ENCODE data around the gene EPB41L3. TPM values are rescaled to one million over a fixed set of nuclear protein-coding genes. Genes with fewer than 3 reads are reported as not detected.

EPB41L3 gene
- total RNA-seq, 1 experiment from 2014 or later: 16.1 TPM

DNA sequence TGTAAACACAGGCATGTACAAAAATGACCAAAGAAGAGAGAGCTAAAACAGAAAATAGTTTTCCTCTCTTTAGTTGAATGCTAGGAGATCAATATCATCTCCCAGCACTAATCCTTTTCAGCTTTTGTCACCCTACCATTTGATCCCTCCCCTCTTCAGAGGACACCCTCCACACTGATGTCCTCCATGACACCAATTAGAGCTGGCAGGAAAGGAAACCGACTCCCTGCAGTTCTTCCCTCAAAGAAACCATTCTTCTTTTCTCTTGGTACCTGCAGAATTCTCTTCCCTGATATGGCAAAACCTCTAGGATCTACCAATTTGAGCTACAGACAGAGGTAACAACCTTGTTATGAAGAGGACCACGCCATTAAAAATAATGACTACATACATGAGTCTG, 5.3 kb downstream of the EPB41L3 start:
- Histone ChIP-seq H3K4me2 (ENCODE audit: insufficient read depth, insufficient read length, low read length) (no peak overlapping the region), H2AK5ac (ENCODE audit: insufficient read length, low read length) (no peak overlapping the region), H3K9ac (ENCODE audit: extremely low read depth, insufficient read length, low read length) (no peak overlapping the region), H2BK15ac (ENCODE audit: low read depth, low read length) (no peak overlapping the region), H2BK5ac (ENCODE audit: insufficient read length, low read length) (no peak overlapping the region), H3K4ac (ENCODE audit: low read depth, low read length) (no peak overlapping the region), H3K18ac (ENCODE audit: insufficient read length, low read depth, low read length) (no peak overlapping the region), H3K79me1 (ENCODE audit: insufficient read depth, low read depth, low read length, poor library complexity, severe bottlenecking) (no peaks in the 10 kb centered on the region), H3K27me3 (ENCODE audit: insufficient read depth, low read length) (no peaks in the 10 kb centered on the region), H2BK20ac (ENCODE audit: low read depth, low read length, poor library complexity, severe bottlenecking) (no peak overlapping the region), H3K9me3 (ENCODE audit: control insufficient read depth, low read depth, low read length) (no peaks in the 10 kb centered on the region), H4K5ac (ENCODE audit: insufficient read length, low read depth, low read length) (no peak overlapping the region), H2BK120ac (ENCODE audit: low read depth, low read length, poor library complexity, severe bottlenecking) (no peak overlapping the region), H3K14ac (ENCODE audit: insufficient read depth, low read length) (no peak overlapping the region), H3K23ac (ENCODE audit: insufficient read length, low read depth, low read length) (no peak overlapping the region), H2AFZ (ENCODE audit: low read length) (no peak overlapping the region), H4K91ac (ENCODE audit: insufficient read length, low read depth, low read length) (no peak overlapping the region), H3K56ac (ENCODE audit: insufficient read length, low read depth, low read length) (no peak overlapping the region), H4K8ac (replicated peaks; ENCODE audit: insufficient read length, low read depth, low read length) (no peak overlapping the region), H3T11ph (ENCODE audit: low read length) (no peak overlapping the region), H3K79me2 (ENCODE audit: insufficient read depth, low read length) (no peaks in the 10 kb centered on the region), H3K23me2 (ENCODE audit: insufficient read length, low read depth, low read length, poor library complexity, severe bottlenecking) (peaks cover 8% of the 10 kb centered on the region), H4K20me1 (ENCODE audit: control insufficient read depth, insufficient read depth, insufficient read length) (no peaks in the 10 kb centered on the region), H3K27ac (ENCODE audit: insufficient read length, low read depth, low read length) (no peak overlapping the region), H3K4me1 (ENCODE audit: insufficient read depth, low read length) (peaks cover 2% of the 10 kb centered on the region; the same call in 1 of the 2 replicates), H2BK12ac (ENCODE audit: insufficient read length, low read depth, low read length) (no peak overlapping the region)
- TF ChIP-seq, protein P1, sequence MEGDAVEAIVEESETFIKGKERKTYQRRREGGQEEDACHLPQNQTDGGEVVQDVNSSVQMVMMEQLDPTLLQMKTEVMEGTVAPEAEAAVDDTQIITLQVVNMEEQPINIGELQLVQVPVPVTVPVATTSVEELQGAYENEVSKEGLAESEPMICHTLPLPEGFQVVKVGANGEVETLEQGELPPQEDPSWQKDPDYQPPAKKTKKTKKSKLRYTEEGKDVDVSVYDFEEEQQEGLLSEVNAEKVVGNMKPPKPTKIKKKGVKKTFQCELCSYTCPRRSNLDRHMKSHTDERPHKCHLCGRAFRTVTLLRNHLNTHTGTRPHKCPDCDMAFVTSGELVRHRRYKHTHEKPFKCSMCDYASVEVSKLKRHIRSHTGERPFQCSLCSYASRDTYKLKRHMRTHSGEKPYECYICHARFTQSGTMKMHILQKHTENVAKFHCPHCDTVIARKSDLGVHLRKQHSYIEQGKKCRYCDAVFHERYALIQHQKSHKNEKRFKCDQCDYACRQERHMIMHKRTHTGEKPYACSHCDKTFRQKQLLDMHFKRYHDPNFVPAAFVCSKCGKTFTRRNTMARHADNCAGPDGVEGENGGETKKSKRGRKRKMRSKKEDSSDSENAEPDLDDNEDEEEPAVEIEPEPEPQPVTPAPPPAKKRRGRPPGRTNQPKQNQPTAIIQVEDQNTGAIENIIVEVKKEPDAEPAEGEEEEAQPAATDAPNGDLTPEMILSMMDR (conservative IDR thresholded peaks at IDR 0.05): no peak
- H3K36me3 Mint-ChIP-seq (ENCODE audit: insufficient read depth in 1 of 3, low read depth in 3 of 3): no peaks in the 10 kb centered on the region
- H3K27ac Mint-ChIP-seq: no peak overlapping the region; a peak in 2 of 7 replicates
- H3K9me3 Mint-ChIP-seq: 0 out of 5 replicates have a peak, but pooled peaks cover 0 to 3% of the 10 kb centered on the region in 2 experiments
- no peak overlapping the region for H3K4me3 Mint-ChIP-seq
- H3K27me3 Mint-ChIP-seq (ENCODE audit: low read depth): peaks cover 9% of the 10 kb centered on the region
- WGBS (ENCODE audit: extremely low coverage, insufficient read length, low lambda C conversion rate): no CpG with 5 or more reads among the region's 2 CpGs
- no peak for DNase-seq
- peaks cover 27 to 31% of the 10 kb centered on the region in 2 experiments for H3K4me1 Mint-ChIP-seq

Data from H9 (cell line).